B cell (primary cell): ENCODE results near the gene WTIP.

Source experiments
- EZH2 ChIP-seq: IDR thresholded peaks from 2 replicates; pipeline ENCODE4 v1.6.1; 2012; ENCODE audit warnings: borderline replicate concordance, low read depth, mild to moderate bottlenecking, moderate library complexity, low read length; ENCODE audit not compliant: insufficient read depth, poor library complexity, severe bottlenecking
- TF ChIP-seq, protein P1 (sequence below): fragments of 200-600 bp; IDR thresholded peaks from one replicate; pipeline ENCODE4 v1.8.0; 2022; ENCODE audit warnings: antibody characterized with exemption, mild to moderate bottlenecking

DNA sequence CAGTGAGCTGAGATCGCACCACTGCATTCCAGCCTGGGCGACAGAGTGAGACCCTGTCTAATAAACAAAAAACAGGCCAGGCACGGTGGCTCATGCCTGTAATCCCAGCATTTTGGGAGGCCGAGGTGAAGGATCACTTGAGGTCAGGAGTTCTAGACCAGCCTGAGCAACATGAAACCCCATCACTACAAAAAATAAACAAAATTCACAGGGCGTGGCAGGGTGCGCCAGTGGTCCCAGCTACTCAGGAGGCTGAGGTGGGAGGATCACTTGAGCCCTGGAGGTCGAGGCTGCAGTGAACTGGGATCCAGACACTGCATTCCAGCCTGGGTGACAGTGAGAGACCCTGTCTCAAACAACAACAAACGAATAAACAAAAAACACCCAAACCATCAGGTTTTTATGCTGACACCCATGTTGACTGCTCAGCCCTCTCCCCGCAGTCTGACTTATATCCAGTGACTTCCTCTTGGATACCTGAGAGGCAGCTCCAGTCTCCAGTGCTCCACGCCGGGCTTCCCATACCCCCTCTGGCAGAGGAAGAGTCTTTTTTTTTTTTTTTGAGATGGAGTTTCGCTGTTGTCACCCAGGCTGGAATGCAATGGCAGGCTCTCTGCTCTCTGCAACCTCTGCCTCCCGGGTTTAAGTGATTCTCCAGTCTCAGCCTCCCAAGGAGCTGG is 17.7 kb downstream of the WTIP start:
- TF ChIP-seq, protein P1, sequence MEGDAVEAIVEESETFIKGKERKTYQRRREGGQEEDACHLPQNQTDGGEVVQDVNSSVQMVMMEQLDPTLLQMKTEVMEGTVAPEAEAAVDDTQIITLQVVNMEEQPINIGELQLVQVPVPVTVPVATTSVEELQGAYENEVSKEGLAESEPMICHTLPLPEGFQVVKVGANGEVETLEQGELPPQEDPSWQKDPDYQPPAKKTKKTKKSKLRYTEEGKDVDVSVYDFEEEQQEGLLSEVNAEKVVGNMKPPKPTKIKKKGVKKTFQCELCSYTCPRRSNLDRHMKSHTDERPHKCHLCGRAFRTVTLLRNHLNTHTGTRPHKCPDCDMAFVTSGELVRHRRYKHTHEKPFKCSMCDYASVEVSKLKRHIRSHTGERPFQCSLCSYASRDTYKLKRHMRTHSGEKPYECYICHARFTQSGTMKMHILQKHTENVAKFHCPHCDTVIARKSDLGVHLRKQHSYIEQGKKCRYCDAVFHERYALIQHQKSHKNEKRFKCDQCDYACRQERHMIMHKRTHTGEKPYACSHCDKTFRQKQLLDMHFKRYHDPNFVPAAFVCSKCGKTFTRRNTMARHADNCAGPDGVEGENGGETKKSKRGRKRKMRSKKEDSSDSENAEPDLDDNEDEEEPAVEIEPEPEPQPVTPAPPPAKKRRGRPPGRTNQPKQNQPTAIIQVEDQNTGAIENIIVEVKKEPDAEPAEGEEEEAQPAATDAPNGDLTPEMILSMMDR = no peak
- no peak for TF ChIP-seq EZH2
